Measurements from ENCODE around the gene PAM.
"Not testable (repeated sequence)": the region's sequence is repeated elsewhere in the genome, so short reads cannot be mapped to it uniquely, and the experiment has no call there.

Gene PAM

GRCh38 chr5:102753889-102754766 is 977 bp upstream of the PAM start:
- no peak for DNase-seq

GRCh38 chr5:102755686-102756371 is 724 bp downstream of the PAM start:
- DNase-seq: peak; percentile 53

- DNase-seq: no peak
Observed at GRCh38 chr5:102758576-102758975, 3.5 kb downstream of the PAM start.

GRCh38 chr5:102759289-102759688 is 4.2 kb downstream of the PAM start:
- DNase-seq: no peak

- DNase-seq: no peak
Observed at GRCh38 chr5:102759700-102760099, 4.6 kb downstream of the PAM start.

GRCh38 chr5:102760815-102761214 is 5.7 kb downstream of the PAM start:
- no peak for DNase-seq

- DNase-seq: no peak
Observed at GRCh38 chr5:102762095-102762534, 7.0 kb downstream of the PAM start.

- no peak for DNase-seq
Observed at GRCh38 chr5:102762562-102763227, 7.6 kb downstream of the PAM start.

GRCh38 chr5:102763734-102764133 is 8.6 kb downstream of the PAM start:
- no peak for DNase-seq

- no peak for DNase-seq
Observed at GRCh38 chr5:102764381-102765004, 9.4 kb downstream of the PAM start.

- no peak for DNase-seq
Observed at GRCh38 chr5:102765350-102765749, 10.2 kb downstream of the PAM start.

- DNase-seq: no peak
Observed at GRCh38 chr5:102766295-102767090, 11.4 kb downstream of the PAM start.

GRCh38 chr5:102767862-102768261 is 12.8 kb downstream of the PAM start:
- DNase-seq: no peak

GRCh38 chr5:102770803-102771202 is 15.7 kb downstream of the PAM start:
- DNase-seq: no peak

GRCh38 chr5:102771435-102771834 is 16.3 kb downstream of the PAM start:
- no peak for DNase-seq

GRCh38 chr5:102772273-102772672 is 17.2 kb downstream of the PAM start:
- DNase-seq: no peak

GRCh38 chr5:102773133-102773532 is 18.0 kb downstream of the PAM start:
- DNase-seq: no peak

GRCh38 chr5:102775756-102776155 is 20.7 kb downstream of the PAM start:
- DNase-seq: not testable (repeated sequence)

- no peak for DNase-seq
Observed at GRCh38 chr5:102777099-102777498, 22.0 kb downstream of the PAM start.

GRCh38 chr5:102778478-102778877 is 23.4 kb downstream of the PAM start:
- DNase-seq: no peak

- no peak for DNase-seq
Observed at GRCh38 chr5:102781359-102781758, 26.3 kb downstream of the PAM start.

GRCh38 chr5:102781786-102782185 is 26.7 kb downstream of the PAM start:
- no peak for DNase-seq
